RWPE2 (cell line): ENCODE measurements around the gene PTGER4.

Experiments
- ATAC-seq: fragments of 200-7000 bp; cut with Tn5 transposase; 3 replicates; pipeline ENCODE4 v1.9.1; 2021; ENCODE audit warnings: low read depth
- DNase-seq: peaks from one replicate; pipeline ENCODE4 v3.0.0-alpha.2; 2020; ENCODE audit warnings: low spot score
- H3K27ac ChIP-seq: fragments of 450-650 bp; 2 replicates; pipeline ENCODE4 v1.5.1; 2017; ENCODE audit warnings: mild to moderate bottlenecking; ENCODE audit not compliant: poor library complexity, severe bottlenecking
- H3K27me3 ChIP-seq: fragments of 250-450 bp; sonication (Bioruptor Pico); 2 replicates; pipeline ENCODE4 v1.5.1; 2021; ENCODE audit warnings: mild to moderate bottlenecking, moderate library complexity; ENCODE audit not compliant: insufficient read depth, poor library complexity, severe bottlenecking
- H3K36me3 ChIP-seq: fragments of 250-450 bp; sonication (Bioruptor Pico); 2 replicates; pipeline ENCODE4 v1.5.1; 2020; ENCODE audit warnings: low read depth, mild to moderate bottlenecking, moderate library complexity
- H3K4me1 ChIP-seq: fragments of 250-450 bp; sonication (Bioruptor Pico); 2 replicates; pipeline ENCODE4 v1.5.1; 2021; ENCODE audit warnings: mild to moderate bottlenecking, moderate library complexity; ENCODE audit not compliant: insufficient read depth, poor library complexity, severe bottlenecking
- H3K4me3 ChIP-seq: fragments of 250-450 bp; sonication (Bioruptor Pico); 2 replicates; pipeline ENCODE4 v1.5.1; 2021; ENCODE audit warnings: mild to moderate bottlenecking, moderate library complexity; ENCODE audit not compliant: severe bottlenecking
- H3K9me3 ChIP-seq: fragments of 250-450 bp; sonication (Bioruptor Pico); 2 replicates; pipeline ENCODE4 v1.5.1; 2021; ENCODE audit warnings: mild to moderate bottlenecking, moderate library complexity; ENCODE audit not compliant: severe bottlenecking
- TF ChIP-seq, protein P1 (sequence below): fragments of 450-650 bp; IDR thresholded peaks from one replicate; pipeline ENCODE4 v1.5.1; 2017; ENCODE audit warnings: mild to moderate bottlenecking, moderate library complexity; ENCODE audit not compliant: poor library complexity, severe bottlenecking

PTGER4 gene

DNA sequence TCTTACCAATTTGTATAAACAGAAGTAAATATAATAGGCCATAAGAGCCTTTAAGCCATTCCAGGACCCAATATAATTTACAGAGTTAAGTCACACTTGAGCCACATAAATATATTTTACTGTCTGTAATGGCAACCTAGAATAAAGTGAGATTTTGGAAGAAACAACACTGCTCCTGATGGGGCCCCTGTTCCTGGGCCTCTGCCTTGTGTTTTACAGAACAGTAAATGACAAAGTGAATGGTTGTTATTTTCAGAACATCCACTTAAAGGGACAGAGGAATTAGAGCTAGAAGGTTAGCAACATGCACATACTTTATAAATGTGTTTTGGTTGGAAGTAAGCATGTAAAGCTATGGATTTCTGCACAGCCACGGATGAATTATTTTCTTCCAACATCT lies 3.6 kb downstream of the PTGER4 start:
- H3K36me3 ChIP-seq = peaks cover 64% of the 10 kb centered on the region
- DNase-seq = no peak
- no peak for ATAC-seq

DNA sequence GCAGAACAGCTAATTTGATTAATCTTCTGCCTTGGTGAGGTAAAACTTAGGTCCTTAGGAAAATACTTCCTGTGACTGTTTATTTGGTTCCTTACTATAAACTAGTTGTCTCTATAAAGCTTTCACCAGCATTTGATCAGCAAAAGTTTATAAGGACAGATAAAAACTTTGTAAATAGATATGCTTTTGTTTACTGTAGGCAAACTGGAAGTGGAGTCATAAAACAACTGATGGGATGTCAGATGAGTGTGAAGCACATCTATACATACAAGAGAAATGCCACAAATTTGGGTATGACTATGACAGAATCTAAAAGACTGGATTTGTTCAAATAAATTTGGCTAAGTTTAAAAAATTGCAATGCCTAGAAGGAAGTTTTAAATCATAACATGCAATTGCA lies 5.5 kb downstream of the PTGER4 start:
- Histone ChIP-seq H3K9me3 (no peaks in the 10 kb centered on the region), H3K4me1 (peaks cover 60% of the 10 kb centered on the region), H3K4me3 (no peak overlapping the region), H3K36me3 (peaks cover 78% of the 10 kb centered on the region), H3K27me3 (no peaks in the 10 kb centered on the region), H3K27ac (peak overlapping the region; percentile 11)
- DNase-seq (no peak), ATAC-seq (no peak)
- TF ChIP-seq, protein P1, sequence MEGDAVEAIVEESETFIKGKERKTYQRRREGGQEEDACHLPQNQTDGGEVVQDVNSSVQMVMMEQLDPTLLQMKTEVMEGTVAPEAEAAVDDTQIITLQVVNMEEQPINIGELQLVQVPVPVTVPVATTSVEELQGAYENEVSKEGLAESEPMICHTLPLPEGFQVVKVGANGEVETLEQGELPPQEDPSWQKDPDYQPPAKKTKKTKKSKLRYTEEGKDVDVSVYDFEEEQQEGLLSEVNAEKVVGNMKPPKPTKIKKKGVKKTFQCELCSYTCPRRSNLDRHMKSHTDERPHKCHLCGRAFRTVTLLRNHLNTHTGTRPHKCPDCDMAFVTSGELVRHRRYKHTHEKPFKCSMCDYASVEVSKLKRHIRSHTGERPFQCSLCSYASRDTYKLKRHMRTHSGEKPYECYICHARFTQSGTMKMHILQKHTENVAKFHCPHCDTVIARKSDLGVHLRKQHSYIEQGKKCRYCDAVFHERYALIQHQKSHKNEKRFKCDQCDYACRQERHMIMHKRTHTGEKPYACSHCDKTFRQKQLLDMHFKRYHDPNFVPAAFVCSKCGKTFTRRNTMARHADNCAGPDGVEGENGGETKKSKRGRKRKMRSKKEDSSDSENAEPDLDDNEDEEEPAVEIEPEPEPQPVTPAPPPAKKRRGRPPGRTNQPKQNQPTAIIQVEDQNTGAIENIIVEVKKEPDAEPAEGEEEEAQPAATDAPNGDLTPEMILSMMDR = no peak

More for the DNA sequence above, 3.6 kb downstream of the PTGER4 start:
- H3K4me1 ChIP-seq = peaks cover 42% of the 10 kb centered on the region
- TF ChIP-seq, protein P1 = no peak
- H3K4me3 ChIP-seq = peak overlapping the region; percentile 82
- peak overlapping the region; percentile 94 for H3K27ac ChIP-seq
- H3K27me3 ChIP-seq = no peaks in the 10 kb centered on the region
- no peaks in the 10 kb centered on the region for H3K9me3 ChIP-seq

DNA sequence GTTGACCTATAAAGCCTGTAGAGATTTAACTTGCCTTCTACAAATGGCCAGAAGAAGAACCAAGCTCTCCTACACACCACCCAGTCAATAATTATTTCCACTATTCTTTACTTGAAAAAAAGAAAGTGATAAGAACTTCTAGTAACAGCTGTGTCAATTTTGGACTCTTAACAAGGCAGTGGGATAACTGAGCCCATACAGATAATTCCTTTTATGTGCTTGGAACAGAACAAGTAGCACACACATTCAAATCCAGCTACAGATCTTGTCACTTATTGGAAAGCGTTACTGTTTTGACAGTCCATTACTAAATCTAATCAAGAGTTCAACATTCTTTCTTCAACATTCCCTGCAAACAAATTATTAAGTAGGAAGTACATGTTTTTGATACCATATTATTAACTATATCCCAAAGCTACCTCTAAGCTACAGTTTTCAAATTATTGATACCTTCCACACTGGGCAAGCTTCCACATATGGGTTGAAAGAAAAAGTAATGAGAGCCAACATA lies 6.3 kb downstream of the PTGER4 start:
- ATAC-seq (no peak), DNase-seq (no peak)
- no peak overlapping the region for H3K4me3 ChIP-seq
- H3K4me1 ChIP-seq = peaks cover 60% of the 10 kb centered on the region
- no peaks in the 10 kb centered on the region for H3K9me3 ChIP-seq
- no peaks in the 10 kb centered on the region for H3K27me3 ChIP-seq
- TF ChIP-seq, protein P1 = no peak
- no peak overlapping the region for H3K27ac ChIP-seq
- peaks cover 86% of the 10 kb centered on the region for H3K36me3 ChIP-seq

DNA sequence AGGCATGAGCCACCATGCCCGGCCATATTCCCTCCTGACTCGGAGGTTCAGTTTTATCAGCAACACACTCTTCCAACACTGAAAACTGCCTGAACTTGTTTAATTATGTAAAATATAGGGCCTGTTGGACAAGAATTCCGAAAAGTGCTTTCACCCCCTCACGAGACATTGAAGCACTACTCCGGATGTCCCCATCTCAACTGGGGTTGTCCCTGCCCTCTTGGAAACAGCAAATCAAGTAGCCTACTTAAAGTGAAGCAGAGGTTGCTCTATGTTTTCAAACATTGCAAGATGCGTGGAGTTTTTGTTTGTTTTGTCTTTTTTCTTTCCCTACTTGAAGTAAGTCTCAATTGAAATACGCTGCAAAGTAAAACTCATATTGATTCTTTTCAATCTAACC lies 7.6 kb downstream of the PTGER4 start:
- ATAC-seq (no peak), DNase-seq (no peak)
- peaks cover 60% of the 10 kb centered on the region for H3K4me1 ChIP-seq
- H3K36me3 ChIP-seq = peaks cover 86% of the 10 kb centered on the region
- peak overlapping the region; percentile 57 for H3K27ac ChIP-seq
- no peaks in the 10 kb centered on the region for H3K27me3 ChIP-seq
- TF ChIP-seq, protein P1 = no peak
- no peak overlapping the region for H3K4me3 ChIP-seq
- no peaks in the 10 kb centered on the region for H3K9me3 ChIP-seq

DNA sequence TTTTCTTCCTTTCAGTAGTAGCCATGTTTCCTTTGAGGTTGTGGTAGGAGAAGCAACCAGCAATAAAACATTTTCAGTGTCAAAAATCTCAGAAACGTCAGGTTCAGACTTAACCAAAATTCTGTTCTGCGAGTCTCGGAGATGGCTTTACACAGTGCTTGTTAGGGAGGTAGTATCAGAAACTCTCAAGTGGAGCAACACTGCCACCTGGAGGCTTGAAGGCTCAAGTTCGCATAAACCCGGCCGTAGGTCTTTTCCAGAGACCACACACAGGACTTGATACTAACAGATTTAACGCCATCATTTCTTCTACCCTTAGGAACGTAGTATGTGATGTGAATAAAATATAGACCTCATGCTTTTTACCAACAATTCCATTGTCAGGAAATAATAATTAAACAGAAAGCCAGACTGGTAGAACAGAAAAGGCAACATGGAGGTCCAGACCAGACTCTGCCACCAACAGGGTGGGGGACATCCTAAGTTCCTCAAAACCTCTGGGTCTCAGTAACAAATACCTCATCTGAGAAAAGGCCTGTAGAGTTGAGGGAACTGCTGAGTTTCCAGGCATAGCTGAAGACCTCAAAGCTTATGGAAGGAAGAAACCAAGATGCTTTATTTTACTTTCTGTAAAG lies 8.5 kb downstream of the PTGER4 start:
- Histone ChIP-seq H3K27ac (peak overlapping the region; percentile 57), H3K27me3 (no peaks in the 10 kb centered on the region), H3K4me1 (peaks cover 56% of the 10 kb centered on the region), H3K36me3 (peaks cover 86% of the 10 kb centered on the region), H3K9me3 (no peaks in the 10 kb centered on the region), H3K4me3 (no peak overlapping the region)
- peak; percentile 74 for ATAC-seq
- no peak for DNase-seq
- TF ChIP-seq, protein P1 = peak; percentile 98
